DMS153 (cell line): ENCODE results near the gene MYL6B.

Source experiments
- DNase-seq: peaks from one replicate; lab custom pipeline; 2025; lab: John Stamatoyannopoulos, UW

MYL6B gene

DNA sequence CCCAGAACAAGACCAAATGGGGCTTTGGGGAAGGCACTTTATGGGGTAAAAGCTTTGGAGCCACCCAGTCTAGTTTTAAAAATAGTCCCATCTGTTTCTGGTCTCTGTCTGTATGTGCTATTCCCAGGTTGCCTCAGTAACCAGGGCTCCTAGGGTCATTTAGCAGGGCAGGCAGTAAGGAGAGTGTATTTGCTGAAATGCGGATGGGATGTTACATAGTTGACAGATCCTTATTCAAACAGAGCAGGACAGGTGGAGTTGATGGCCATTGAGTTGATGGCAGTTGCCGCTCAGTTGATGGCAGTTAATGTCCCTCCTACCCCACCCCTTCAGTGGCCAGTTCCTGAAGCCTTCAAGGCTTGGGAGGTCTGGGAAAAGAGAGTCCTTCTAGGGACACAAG, 29.8 kb upstream of the MYL6B start:
- DNase-seq, result peak; percentile 75

DNA sequence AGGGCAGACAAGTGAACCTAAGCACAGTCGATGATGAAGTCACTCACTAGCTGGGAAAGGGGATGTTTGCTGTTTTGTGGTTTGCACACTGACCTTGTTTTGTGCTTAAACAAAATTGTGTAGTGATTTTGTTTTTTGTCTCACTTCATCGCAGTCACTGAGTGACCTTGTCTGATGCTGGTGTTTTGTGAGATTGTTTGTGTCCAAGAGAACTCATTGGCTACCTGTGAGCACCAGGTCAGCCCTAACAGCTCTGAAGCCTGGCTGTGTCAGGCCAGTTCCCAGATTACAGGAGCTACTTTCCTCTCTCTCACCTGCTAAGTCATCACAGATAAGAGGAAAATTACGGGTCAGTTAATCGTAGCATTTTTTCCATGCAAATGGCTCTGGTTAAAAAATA, 28.3 kb upstream of the MYL6B start:
- no peak for DNase-seq

GRCh38 chr12:56126732-56127239, 25.6 kb upstream of the MYL6B start:
- no peak for DNase-seq

DNA sequence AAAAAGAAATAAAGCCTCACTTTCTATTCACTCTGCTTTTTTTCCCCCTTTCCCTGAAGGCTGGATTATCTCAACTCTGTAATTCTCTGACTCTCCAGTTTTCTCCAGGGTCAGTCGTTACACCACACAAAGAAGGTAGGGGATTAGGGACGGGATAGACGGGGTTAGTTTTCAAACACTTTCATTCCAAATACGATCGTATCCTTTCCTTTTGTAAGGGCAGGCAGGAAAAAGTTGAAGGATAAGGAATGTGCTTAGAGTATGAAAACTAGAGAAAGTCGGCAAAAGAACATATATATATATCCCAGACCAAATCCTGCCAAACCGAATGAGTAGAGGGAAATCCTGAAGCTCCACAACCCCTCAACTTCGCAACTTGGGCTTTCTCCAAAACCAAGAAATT, 24.9 kb upstream of the MYL6B start:
- DNase-seq, result no peak

GRCh38 chr12:56127888-56128669, 24.3 kb upstream of the MYL6B start, which contains the start of gene ESYT1:
ESYT1 (plus strand) TSS chr12:56128267; CDS start chr12:56128320, 53 bp downstream.
- DNase-seq, result peak; percentile 99

- no peak for DNase-seq
Observed at GRCh38 chr12:56128670-56129205, 23.6 kb upstream of the MYL6B start.

DNA sequence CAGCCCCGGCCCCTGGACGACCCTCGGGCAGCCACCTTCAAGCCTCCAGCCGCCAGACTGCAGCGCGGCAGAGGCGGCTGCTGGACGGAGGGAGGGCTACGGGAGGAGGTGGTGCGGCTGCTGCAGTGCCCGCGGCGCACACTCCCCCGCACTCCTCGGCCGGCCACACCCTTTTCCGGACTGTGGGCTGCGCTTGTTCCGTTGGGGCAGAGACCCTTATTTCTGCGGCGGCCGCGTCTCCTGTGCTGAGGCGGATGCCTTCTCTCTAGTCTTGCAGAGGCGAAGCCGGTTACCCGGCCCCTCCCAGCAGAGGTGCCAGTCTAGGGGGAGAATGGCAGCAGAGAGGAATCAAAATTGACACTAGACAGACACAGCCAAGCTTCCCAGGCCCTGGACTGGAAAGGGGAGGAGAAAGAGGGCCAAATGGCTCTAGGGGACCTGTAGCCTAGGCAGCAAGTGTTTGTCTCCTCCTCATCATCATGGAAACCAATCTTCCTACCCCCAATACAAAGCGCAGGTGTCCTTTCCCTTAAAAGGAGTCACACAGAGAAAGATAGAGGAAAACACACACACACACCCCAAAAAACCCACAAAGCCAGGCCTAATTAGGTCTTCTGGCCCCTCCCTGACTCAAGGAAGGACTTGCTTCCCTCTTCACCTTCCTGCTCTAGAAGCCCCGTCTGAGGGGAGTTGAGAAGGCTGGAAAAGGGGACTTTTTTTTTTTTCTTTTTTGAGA, 23.0 kb upstream of the MYL6B start:
- DNase-seq, result no peak

DNA sequence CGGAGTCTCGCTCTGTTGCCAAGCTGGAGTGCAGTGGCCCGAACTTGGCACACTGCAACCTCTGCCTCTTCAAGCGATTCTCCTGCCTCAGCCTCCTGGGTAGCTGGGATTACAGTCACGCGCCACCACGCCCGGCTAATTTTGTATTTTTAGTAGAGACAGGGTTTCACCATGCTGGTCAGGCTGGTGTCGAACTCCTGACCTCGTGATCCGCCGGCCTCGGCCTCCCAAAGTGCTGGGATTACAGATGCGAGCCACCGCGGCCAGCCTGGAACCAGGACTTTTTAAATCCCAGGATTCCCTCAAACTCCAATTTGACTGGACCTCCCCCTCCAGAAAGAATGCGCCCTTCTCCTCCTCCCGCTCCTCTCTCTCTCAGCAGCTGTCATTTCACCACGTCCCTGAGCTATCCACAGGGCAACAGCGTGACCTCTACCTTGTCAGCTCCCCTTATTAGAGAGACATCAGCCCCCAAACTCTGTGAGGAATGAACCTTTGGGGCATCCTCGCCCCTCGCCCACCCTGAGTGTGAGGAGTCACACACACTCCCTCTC, 22.4 kb upstream of the MYL6B start:
- no peak for DNase-seq

DNA sequence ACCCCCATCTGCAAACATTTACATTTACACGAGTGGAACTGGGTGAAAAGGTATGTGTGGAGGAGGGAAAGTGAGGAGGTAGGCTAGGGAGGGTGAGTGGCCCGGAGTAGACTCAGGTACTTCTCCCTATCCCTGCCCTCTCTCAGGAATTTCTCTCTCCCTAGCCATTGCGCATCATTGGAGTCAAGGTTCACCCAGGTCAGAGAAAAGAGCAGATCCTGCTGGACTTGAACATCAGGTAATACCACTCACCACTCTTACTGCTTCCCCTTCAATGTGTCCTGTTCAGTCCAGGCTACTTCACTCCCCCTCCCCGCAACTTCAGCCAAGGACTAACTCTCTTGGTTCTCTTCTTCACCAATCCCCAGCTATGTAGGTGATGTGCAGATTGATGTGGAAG, 21.5 kb upstream of the MYL6B start:
- DNase-seq, result no peak

DNA sequence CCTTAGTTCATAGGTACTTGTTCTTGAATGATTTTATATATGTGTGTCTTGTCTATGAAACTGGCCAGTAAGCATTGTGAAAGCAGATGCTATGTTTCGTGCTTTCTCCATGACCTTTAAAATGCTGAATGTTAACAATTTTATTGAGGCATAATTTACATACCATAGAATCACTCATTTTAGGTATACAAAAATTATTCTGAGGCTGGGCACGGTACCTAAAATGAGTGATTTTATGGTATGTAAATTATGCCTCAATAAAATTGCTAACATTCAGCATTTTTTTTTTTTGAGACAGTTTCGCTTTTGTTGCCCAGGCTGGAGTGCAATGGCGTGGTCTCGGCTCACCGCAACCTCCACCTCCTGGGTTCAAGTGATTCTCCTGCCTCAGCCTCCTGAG, 17.5 kb upstream of the MYL6B start:
- DNase-seq, result no peak

DNA sequence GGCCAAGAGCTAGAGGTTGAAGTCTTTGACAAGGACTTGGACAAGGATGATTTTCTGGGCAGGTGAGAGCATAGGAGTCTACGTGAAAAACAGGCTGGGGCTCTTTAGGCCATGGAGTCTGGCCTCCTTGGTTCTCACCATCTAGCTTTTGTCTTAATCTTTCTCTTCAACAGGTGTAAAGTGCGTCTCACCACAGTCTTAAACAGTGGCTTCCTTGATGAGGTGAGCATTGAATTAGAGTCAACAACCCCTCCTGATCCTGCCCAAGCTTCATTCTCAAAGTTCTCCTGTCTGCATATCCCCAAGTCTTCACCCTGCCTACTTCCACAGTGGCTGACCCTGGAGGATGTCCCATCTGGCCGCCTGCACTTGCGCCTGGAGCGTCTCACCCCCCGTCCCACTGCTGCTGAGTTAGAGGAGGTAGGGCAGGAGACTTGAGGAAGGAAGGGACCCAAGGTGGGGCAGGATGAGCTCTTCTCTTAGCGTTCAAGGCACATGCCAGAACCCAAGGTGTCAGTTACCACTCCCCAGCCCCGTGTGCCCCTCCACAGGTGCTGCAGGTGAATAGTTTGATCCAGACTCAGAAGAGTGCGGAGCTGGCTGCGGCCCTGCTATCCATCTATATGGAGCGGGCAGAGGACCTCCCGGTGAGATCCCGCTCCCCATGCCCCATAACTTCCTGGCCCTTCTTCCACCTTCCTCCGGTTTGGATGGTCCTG, 14.4 kb upstream of the MYL6B start:
- no peak for DNase-seq

DNA sequence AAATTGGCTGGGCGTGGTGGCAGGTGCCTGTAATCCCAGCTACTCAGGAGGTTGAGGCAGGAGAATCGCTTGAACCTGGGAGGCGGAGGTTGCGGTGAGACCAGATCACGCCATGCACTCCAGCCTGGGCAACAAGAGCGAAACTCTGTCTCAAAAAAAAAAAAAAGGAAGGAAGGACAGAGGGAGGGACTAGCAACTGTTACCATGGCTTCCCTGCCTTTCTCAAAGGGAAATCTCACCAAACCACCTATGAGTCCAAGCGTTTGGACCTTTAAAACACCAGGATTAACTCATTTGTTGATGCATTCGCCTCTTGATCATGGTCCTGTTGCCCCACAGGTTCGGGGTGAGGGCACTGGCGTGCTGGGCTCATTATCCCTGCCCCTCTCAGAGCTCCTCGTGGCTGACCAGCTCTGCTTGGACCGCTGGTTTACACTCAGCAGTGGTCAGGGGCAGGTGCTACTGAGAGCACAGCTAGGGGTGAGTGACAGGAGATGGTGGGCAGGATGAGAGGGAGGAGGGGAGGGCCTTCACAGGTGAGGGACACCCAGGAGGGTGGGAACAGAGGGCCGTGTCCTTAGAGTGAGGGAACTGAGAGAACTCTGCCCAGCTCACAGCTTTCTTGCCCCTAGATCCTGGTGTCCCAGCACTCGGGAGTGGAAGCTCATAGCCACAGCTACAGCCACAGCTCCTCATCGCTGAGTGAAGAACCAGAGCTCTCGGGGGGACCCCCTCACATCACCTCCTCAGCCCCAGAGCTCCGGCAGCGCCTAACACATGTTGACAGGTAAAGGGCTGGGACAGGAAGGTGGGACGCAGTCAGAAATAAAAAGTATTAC, 10.2 kb upstream of the MYL6B start:
- DNase-seq, result no peak

- DNase-seq, result no peak
Observed at GRCh38 chr12:56143217-56143616, 9.2 kb upstream of the MYL6B start.

GRCh38 chr12:56143870-56144269, 8.5 kb upstream of the MYL6B start:
- no peak for DNase-seq

GRCh38 chr12:56145217-56145616, 7.2 kb upstream of the MYL6B start:
- no peak for DNase-seq

DNA sequence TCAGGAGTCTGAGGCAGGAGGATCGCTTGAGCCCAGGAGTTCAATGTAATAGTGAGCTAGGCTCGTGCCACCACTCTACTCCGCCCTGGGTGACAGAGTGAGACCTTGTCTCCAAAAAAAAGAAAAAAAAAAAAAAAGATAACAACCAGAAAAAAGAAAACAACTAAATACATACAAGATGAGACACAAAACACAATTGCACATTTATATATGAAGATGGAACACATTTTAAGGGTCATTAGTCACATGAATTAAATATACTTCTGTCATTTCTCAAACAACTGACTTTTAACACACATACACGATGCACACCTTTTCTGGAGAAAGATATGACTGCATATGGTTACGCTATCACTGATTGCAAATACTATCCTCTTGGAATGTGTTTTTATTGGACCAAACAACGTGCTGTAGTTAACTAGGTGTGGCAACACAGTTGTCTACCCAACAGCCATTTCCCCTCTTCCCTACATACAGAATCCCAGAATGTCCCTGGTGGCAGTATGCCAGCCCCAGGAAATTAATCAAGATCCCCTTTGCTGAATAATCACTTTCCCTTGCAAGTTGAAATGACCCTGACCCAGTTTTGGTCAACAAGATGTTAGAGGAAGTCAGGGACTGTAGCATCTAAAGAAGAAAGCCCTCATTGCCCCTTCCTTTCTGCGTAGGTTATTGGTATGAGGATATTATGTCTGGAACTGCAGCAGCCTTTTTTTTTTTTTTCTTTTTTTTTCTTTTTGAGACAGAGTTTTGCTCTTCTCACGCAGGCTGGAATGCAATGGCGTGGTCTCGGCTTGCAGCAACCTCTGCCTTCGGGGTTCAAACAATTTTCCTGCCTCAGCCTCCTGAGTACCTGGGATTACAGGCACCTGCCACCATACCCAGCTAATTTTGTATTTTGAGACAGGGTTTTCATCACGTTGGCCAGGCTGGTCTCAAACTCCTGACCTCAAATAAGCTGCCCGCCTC, 5.6 kb upstream of the MYL6B start:
- DNase-seq, result peak; percentile 5

DNA sequence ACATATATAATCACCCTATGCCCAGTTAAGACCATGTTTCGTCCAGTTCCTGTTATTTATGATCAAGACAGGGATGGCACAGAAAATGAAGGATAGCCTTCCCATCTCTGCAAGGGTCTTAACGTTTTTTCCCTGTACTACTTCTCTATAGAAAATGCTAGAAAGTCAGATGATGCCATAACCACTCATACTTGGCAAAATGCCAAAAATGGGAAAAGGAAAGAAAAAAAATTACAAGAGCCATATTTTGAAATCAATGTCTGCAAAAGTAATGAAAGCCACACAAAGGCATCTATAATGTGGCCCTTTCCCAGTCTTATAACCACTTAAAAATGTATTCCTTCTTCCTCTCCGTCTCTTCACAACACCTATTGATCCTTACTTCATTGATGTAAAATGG, 1.8 kb upstream of the MYL6B start:
- no peak for DNase-seq

DNA sequence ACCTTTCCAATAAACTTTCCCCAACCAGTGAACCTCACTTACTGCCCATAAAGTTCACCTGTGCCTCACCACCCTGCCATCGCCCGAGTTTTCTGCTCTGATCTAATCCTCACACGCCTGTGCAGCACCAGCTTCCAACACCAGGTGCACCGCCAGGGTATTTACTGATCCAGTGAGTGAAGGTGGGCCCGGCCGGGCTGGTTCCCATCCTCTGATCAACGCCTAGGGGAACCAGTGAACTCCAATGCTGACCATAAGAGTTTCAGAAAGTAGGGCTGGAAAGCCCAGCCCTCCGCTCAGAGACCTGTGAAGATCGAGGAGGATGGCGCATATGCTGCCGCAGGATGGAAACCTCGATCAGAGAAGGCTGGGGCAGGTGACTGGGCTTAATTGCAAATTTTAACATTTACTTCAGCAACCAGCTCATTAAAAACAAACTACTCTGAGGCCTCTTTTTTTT, 685 bp upstream of the MYL6B start:
- DNase-seq, result peak; percentile 56

DNA sequence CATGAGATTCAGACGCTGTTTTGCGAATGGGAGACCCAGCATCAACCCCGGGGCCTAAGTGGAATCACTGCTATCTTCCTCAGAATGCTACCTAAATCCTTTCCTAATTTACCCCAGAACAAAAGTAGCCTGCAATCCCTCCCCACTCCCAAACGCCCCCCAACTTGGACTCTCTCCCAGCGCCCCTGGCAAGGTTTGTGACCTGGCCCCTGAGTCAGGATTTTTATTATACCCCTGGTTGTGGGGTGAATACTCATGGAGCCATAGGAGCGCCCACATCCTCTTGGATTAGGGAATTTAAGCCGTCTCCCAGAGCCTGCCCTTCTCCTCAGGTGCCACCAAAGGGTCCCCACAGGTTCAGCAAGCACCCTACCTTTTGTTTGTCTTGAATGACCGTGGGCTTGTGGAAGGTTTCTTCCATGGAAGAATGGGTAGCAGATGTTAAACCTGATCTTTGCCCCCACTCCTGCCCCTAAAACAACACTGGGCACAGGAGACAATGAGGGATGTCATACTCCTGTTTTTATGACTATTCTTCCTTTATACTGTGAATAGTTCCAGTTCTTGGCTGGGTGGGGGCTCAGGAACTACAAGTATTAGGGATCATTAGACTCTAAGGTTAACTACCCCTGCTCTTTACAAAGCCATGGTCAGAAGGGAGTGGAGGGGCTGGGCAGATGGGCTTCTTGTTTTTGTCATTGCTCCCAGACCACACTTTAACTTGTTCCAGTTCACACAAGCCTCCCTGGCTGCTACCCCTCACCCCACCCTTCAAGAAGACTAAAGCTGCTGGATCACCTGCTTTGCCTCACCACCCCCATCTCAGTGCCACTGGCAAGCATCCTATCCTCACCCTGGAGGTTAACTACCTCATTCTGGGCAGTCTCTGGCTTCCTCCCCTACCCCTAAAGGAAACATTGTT, 630 bp downstream of the MYL6B start:
- no peak for DNase-seq
